ENCODE results near the gene EP300. TPM values are rescaled to one million over a fixed set of nuclear protein-coding genes. Genes with fewer than 3 reads are reported as not detected.

The EP300 gene
- total RNA-seq, 1 donor from 2014 or later = 159 TPM

DNA sequence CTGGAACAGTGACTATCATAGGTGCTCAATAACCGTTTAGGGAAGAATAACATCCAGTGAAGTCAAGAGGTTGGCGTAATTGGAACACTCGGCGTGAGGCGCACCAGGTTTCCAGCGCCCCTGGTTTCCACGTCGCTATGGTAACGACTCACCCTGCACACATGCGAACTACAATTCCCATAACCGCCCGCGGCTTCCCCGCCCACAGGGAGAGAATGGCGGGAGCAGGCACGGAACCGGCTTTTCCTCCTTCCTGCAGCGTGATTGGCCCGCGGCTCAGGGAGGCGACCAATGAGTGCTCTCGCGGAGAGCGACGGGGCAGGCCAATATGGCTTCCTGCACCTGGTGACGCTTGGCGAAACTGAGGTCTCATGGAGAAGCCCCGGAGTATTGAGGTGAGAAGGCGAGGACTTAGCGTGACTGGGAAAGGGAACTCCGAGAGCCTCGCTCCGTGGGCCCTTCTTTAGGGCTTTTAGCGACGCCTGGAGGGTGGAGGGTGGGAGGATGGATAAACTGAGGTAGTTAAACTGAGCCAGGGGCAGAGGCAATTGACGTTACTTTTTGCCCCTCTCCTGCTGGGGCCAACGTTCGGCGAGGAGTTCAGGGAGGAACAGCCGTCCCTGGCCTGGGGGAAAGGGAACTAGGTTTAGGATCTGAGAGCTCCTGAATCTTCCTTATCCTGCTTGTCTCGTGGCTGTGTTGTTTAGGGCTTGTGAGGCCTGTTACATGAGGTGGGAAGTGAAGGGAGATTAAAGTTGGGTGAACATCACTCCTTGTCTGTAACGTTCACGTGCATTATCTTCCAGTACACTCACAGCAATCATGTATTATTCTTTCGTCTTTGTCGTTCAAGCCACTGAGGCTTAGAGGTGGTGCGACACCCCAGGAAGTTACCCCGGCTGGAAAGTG, 112.9 kb downstream of the EP300 start, which contains the start of gene L3MBTL2:
L3MBTL2 (plus strand) TSS at position 321 of the 909 bp plus-strand sequence; CDS start at position 372, 51 bp downstream.
- TF ChIP-seq, protein P1, sequence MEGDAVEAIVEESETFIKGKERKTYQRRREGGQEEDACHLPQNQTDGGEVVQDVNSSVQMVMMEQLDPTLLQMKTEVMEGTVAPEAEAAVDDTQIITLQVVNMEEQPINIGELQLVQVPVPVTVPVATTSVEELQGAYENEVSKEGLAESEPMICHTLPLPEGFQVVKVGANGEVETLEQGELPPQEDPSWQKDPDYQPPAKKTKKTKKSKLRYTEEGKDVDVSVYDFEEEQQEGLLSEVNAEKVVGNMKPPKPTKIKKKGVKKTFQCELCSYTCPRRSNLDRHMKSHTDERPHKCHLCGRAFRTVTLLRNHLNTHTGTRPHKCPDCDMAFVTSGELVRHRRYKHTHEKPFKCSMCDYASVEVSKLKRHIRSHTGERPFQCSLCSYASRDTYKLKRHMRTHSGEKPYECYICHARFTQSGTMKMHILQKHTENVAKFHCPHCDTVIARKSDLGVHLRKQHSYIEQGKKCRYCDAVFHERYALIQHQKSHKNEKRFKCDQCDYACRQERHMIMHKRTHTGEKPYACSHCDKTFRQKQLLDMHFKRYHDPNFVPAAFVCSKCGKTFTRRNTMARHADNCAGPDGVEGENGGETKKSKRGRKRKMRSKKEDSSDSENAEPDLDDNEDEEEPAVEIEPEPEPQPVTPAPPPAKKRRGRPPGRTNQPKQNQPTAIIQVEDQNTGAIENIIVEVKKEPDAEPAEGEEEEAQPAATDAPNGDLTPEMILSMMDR (IDR thresholded peaks at IDR 0.05) = no peak
- H3K4me1 Mint-ChIP-seq = peaks cover 30% of the 10 kb centered on the region
- peak; percentile 96 for DNase-seq
- H3K36me3 Mint-ChIP-seq (ENCODE audit: low read depth) = peaks cover 31% of the 10 kb centered on the region
- H3K4me3 Mint-ChIP-seq = peak within 1 kb of the TSS; percentile 90
- ChIA-PET POLR2A (no interaction called here), CTCF (no interaction called here)
- H3K27me3 Mint-ChIP-seq = peaks cover 9% of the 10 kb centered on the region
- intact Hi-C loops (cut with micrococcal nuclease) = loop anchor here (1.0 to 2.0 kb wide), 6 partner anchors 8 to 254 kb away; partner anchors contain the start of genes RANGAP1 and RBX1
- H3K9me3 Mint-ChIP-seq = no peaks in the 10 kb centered on the region
- ATAC-seq (ENCODE audit: low read depth) = peak; percentile 100
- peak within 1 kb of the TSS; percentile 86 for H3K27ac Mint-ChIP-seq

- peak overlapping the region; percentile 59 for H3K4me3 Mint-ChIP-seq
- ChIA-PET POLR2A (interaction anchor here (0.6 to 1.7 kb wide), 4 partner anchors 10 to 185 kb away, joined by 4 to 10 read pairs (median 5); no protein-coding TSS in a partner anchor), CTCF (interaction anchor here (0.6 to 1.1 kb wide), 2 partner anchors 31 to 329 kb away, joined by 3 to 5 read pairs; no protein-coding TSS in a partner anchor)
- ATAC-seq (ENCODE audit: low read depth) (no peak), DNase-seq (no peak)
- H3K9me3 Mint-ChIP-seq = no peaks in the 10 kb centered on the region
- H3K4me1 Mint-ChIP-seq = peaks cover 30% of the 10 kb centered on the region
- intact Hi-C loops (cut with micrococcal nuclease) = no loop called here
- TF ChIP-seq, protein P1 (IDR thresholded peaks at IDR 0.05) = no peak
- peaks cover 39% of the 10 kb centered on the region for H3K36me3 Mint-ChIP-seq (ENCODE audit: low read depth)
- H3K27me3 Mint-ChIP-seq = peaks cover 5% of the 10 kb centered on the region
- peak overlapping the region; percentile 35 for H3K27ac Mint-ChIP-seq
Observed at GRCh38 chr22:41206719-41207118, 114.3 kb downstream of the EP300 start.

DNA sequence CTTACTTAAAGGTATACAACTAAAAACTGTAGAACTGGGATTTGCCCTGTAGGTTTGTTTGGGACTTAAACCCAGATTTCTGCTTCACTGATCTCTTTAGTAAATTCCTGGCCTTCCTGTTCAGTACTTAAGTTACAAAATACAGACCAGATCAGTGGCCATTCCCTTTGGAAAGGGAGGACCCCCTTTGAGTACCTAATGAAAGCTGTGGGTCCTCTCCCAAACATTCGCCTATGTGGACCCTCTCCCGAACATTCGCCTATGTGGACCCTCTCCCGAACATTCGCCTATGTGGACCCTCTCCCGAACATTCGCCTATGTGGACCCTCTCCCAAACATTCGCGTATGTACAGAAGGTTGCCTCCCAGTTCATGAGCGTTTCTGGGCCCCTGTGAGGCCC, 123.0 kb downstream of the EP300 start:
- TF ChIP-seq, protein P1 (IDR thresholded peaks at IDR 0.05) = no peak
- Mint-ChIP-seq H3K36me3 (ENCODE audit: low read depth) (peaks cover 52% of the 10 kb centered on the region), H3K4me1 (peaks cover 12% of the 10 kb centered on the region), H3K9me3 (no peaks in the 10 kb centered on the region), H3K4me3 (no peak overlapping the region), H3K27ac (no peak overlapping the region), H3K27me3 (no peaks in the 10 kb centered on the region)
- intact Hi-C loops (cut with micrococcal nuclease) = loop anchor here (5.0 kb wide), 1 partner anchor 38 kb away; no protein-coding TSS in a partner anchor
- DNase-seq (no peak), ATAC-seq (ENCODE audit: low read depth) (no peak)
- CTCF ChIA-PET = no interaction called here
- POLR2A ChIA-PET = no interaction called here

DNA sequence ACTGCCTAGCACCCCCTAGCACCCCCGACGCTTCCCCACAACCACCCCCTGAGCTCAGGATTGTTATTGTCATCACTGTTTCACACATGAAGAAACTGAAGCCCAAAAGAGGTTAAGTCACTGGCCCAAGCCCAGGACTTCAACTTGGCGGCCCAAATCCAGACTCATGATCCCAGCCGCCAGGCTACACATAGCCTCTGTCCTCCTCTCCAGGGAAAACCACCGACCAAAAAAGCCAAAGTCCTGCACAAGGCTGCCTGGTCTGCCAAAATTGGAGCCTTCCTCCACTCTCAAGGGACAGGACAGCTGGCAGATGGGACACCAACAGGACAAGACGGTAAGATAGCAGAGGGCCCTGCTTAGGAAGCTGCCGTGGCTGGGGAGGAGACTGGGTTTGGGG, 123.5 kb downstream of the EP300 start:
- Mint-ChIP-seq H3K27ac (no peak overlapping the region), H3K9me3 (no peaks in the 10 kb centered on the region), H3K4me3 (no peak overlapping the region), H3K27me3 (no peaks in the 10 kb centered on the region), H3K36me3 (ENCODE audit: low read depth) (peaks cover 51% of the 10 kb centered on the region), H3K4me1 (peaks cover 12% of the 10 kb centered on the region)
- no peak for DNase-seq
- POLR2A ChIA-PET = no interaction called here
- ATAC-seq (ENCODE audit: low read depth) = no peak
- TF ChIP-seq, protein P1 (IDR thresholded peaks at IDR 0.05) = no peak
- intact Hi-C loops (cut with micrococcal nuclease) = loop anchor here (5.0 kb wide), 1 partner anchor 39 kb away; no protein-coding TSS in a partner anchor
- CTCF ChIA-PET = no interaction called here

DNA sequence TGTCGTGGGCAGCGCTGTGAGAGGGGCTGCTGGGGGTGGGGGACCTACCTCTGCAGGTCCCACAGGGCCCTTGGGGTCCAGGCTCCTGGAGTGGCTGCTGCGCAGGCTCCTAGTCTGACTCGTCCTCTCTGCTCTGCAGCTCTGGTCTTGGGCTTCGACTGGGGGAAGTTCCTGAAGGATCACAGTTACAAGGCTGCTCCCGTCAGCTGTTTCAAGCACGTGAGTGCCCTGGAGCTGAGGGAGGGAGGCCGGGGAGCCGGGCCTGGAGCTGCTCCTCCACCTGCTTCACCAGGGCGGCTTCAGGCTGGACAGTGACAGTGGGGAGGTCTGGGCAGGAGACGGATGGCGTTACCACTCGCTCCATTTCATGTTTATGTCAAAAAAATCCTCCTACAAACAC, 124.6 kb downstream of the EP300 start:
- intact Hi-C loops (cut with micrococcal nuclease) = loop anchor here (1.0 to 5.0 kb wide), 2 partner anchors 12 to 40 kb away; partner anchors contain the start of gene L3MBTL2
- ChIA-PET POLR2A (interaction anchor here (0.5 to 1.7 kb wide), 5 partner anchors 10 to 164 kb away, joined by 3 to 10 read pairs (median 7); partner anchors contain the start of gene TEF), CTCF (interaction anchor here (1.0 kb wide), 1 partner anchor 294 kb away, joined by 4 read pairs; no protein-coding TSS in a partner anchor)
- ATAC-seq (ENCODE audit: low read depth) (no peak), DNase-seq (no peak)
- Mint-ChIP-seq H3K36me3 (ENCODE audit: low read depth) (peaks cover 59% of the 10 kb centered on the region), H3K4me1 (peaks cover 12% of the 10 kb centered on the region), H3K4me3 (no peak overlapping the region), H3K27ac (no peak overlapping the region), H3K27me3 (no peaks in the 10 kb centered on the region), H3K9me3 (no peaks in the 10 kb centered on the region)
- TF ChIP-seq, protein P1 (IDR thresholded peaks at IDR 0.05) = no peak
